Karpas-422 (cell line): ENCODE data around the gene TTLL6. TPM values are rescaled to one million over a fixed set of nuclear protein-coding genes. Genes with fewer than 3 reads are reported as not detected.

Experiments
- DNase-seq: peaks from one replicate; pipeline ENCODE4 v3.0.0-alpha.2; 2015
- H2AFZ ChIP-seq: fragments of 200-600 bp; sonication (generic); 2 replicates; pipeline ENCODE4 v1.6.1; 2014; ENCODE audit warnings: antibody characterized with exemption, low read length, mixed read lengths
- H3K27ac ChIP-seq: fragments of 200-600 bp; sonication (generic); 2 replicates; pipeline ENCODE4 v1.5.1; 2014; ENCODE audit warnings: mild to moderate bottlenecking, low read length, moderate library complexity
- H3K27me3 ChIP-seq: fragments of 200-600 bp; sonication (generic); 2 replicates; pipeline ENCODE4 v1.6.1; 2014; ENCODE audit warnings: low read length, mixed read lengths
- H3K36me3 ChIP-seq: fragments of 200-600 bp; sonication (generic); 2 replicates; pipeline ENCODE4 v1.6.1; 2014; ENCODE audit warnings: low read length, mixed read lengths; ENCODE audit not compliant: insufficient read depth
- H3K4me1 ChIP-seq: fragments of 200-600 bp; sonication (generic); 2 replicates; pipeline ENCODE4 v1.6.1; 2014; ENCODE audit warnings: mild to moderate bottlenecking, low read length, mixed read lengths
- H3K4me2 ChIP-seq: fragments of 200-600 bp; sonication (generic); 2 replicates; pipeline ENCODE4 v1.6.1; 2014; ENCODE audit warnings: low read length, low read depth, mild to moderate bottlenecking; ENCODE audit not compliant: poor library complexity, severe bottlenecking
- H3K4me3 ChIP-seq: fragments of 200-600 bp; sonication (generic); 2 replicates; pipeline ENCODE4 v1.5.1; 2014; ENCODE audit warnings: mild to moderate bottlenecking, antibody characterized with exemption, low read length, mixed read lengths
- H3K79me2 ChIP-seq: fragments of 200-600 bp; sonication (generic); 2 replicates; pipeline ENCODE4 v1.6.1; 2014; ENCODE audit warnings: mild to moderate bottlenecking, low read length, mixed read lengths
- H3K9ac ChIP-seq: fragments of 200-600 bp; sonication (generic); 2 replicates; pipeline ENCODE4 v1.6.0; 2014; ENCODE audit warnings: low read length
- H3K9me2 ChIP-seq: fragments of 200-600 bp; sonication (generic), shearing (Covaris generic); replicated peaks from 2 replicates; pipeline ENCODE4 v1.6.0; 2014; ENCODE audit warnings: mild to moderate bottlenecking, low read length, moderate library complexity; ENCODE audit not compliant: insufficient read depth
- H3K9me3 ChIP-seq: fragments of 300-700, 200-600 bp; sonication (generic); 2 replicates; pipeline ENCODE4 v1.6.1; 2014; ENCODE audit warnings: low read length, mixed read lengths
- H4K20me1 ChIP-seq: fragments of 200-600 bp; sonication (generic); 2 replicates; pipeline ENCODE4 v1.6.1; 2014; ENCODE audit warnings: mild to moderate bottlenecking, antibody characterized with exemption, low read length, low read depth; ENCODE audit not compliant: insufficient read depth
- total RNA-seq: library from RNA; depleted of rRNA; stranded (reverse); fragments of >200 nt; shearing (Covaris generic); gene quantifications from 2 replicates; pipeline ENCODE4 v1.2.3, GENCODE V29; 2014; ENCODE audit warnings: low replicate concordance

Gene TTLL6
- total RNA-seq, 1 experiment from 2014 or later: not detected

- Histone ChIP-seq H3K9ac (no peak overlapping the region), H3K27ac (no peak overlapping the region), H3K9me3 (no peaks in the 10 kb centered on the region), H3K27me3 (no peaks in the 10 kb centered on the region), H3K4me2 (no peak overlapping the region), H2AFZ (no peak overlapping the region), H4K20me1 (no peaks in the 10 kb centered on the region), H3K36me3 (no peaks in the 10 kb centered on the region), H3K79me2 (no peaks in the 10 kb centered on the region), H3K4me3 (no peak overlapping the region), H3K4me1 (no peaks in the 10 kb centered on the region), H3K9me2 (no peaks in the 10 kb centered on the region)
- DNase-seq: no peak
Observed at GRCh38 chr17:48735062-48735351, 82.0 kb downstream of the TTLL6 start.

DNA sequence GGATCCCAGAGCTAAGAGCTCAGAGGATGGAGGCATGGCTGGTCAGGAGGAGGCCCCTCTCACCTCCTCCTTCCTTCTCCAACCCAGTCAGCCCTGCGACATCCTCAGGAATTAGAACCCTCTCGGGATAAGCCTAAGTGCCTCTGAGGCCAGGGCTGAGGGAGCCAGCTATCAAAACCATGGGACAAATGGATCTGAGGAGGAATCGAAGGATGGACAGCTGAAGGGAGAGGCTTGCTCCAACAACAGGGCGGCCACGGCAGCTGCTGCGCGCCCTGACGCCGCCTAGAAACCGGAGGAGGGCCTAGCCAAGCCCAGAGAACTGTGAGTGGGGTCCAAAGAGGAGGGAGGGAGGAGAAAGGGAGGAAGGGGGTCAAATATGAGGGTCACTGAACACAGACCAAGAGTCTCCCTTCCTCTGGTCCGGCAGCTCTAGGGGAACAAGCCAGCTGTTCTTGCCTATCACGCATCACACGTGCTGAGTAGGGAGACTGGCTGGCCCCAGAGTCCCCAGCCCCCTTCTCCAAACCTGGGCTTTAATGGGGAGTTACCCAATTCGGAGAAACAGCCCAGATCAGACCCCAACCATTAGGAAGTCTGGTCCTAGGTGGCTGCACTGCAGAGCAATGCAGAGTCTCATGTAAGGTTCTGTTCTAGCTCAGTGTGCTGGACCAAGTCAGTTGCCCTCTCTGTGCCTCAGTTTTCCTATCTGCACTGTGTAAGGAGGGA lies 82.5 kb downstream of the TTLL6 start:
- H3K9me3 ChIP-seq: no peaks in the 10 kb centered on the region
- no peaks in the 10 kb centered on the region for H4K20me1 ChIP-seq
- no peak overlapping the region for H2AFZ ChIP-seq
- H3K27me3 ChIP-seq: no peaks in the 10 kb centered on the region
- no peak overlapping the region for H3K4me3 ChIP-seq
- no peak overlapping the region for H3K27ac ChIP-seq
- H3K9me2 ChIP-seq: no peaks in the 10 kb centered on the region
- no peak for DNase-seq
- no peak overlapping the region for H3K9ac ChIP-seq
- no peak overlapping the region for H3K4me2 ChIP-seq
- H3K79me2 ChIP-seq: no peaks in the 10 kb centered on the region
- no peaks in the 10 kb centered on the region for H3K4me1 ChIP-seq
- no peaks in the 10 kb centered on the region for H3K36me3 ChIP-seq

GRCh38 chr17:48733632-48734328 lies 83.2 kb downstream of the TTLL6 start:
- H3K27ac ChIP-seq: no peak overlapping the region
- no peaks in the 10 kb centered on the region for H4K20me1 ChIP-seq
- H2AFZ ChIP-seq: no peak overlapping the region
- no peaks in the 10 kb centered on the region for H3K36me3 ChIP-seq
- DNase-seq: no peak
- H3K9me3 ChIP-seq: no peaks in the 10 kb centered on the region
- no peak overlapping the region for H3K4me2 ChIP-seq
- H3K9me2 ChIP-seq: no peaks in the 10 kb centered on the region
- H3K9ac ChIP-seq: no peak overlapping the region
- H3K27me3 ChIP-seq: no peaks in the 10 kb centered on the region
- no peaks in the 10 kb centered on the region for H3K79me2 ChIP-seq
- no peaks in the 10 kb centered on the region for H3K4me1 ChIP-seq
- H3K4me3 ChIP-seq: no peak overlapping the region

DNA sequence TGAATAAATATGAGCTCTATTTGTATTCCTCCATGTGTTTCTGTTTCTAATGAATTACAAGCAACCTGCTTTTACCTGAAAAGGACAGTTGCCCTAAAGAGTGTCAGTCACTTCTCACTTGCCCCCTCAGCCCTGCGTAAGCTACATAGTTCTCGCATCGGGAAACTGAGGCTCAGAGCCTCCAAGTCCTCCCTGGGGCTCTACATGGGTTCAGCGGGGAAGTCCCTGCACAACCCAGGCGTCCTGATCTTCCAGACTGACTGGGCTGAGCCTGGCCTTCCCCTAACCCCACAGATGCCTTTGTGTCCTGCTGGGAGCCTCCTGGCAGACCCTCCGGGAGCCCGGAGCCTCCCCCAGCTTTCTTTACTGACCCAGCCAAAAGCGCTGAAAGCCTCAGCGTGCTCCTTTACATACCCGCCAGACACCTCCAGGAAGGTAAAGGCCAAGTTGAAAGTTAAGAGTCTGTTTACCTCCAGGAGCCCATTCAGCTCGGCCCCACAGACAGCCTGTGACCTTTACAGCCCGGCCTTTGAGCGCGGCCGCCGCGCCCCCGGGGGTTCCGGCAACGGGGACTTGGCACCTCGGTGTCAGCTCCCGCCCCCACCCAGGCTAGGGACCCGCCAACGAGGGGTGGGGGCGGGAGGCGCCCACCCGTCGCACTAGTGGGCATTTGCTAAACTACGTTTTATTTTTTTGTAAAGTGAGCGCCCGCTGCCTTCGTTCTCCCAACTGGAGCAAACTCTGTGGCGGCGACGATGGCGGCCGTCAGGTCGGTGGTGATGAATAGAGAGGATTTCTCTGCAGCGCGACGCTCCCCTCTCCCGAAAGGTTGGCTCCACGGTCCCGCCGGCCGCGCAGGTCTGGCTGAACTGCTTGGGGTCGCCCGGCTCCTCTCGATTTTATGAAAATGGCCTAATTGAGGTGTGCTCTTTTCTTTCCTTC lies 84.1 kb downstream of the TTLL6 start:
- no peak overlapping the region for H3K27ac ChIP-seq
- H3K4me3 ChIP-seq: no peak overlapping the region
- no peak overlapping the region for H3K9ac ChIP-seq
- H3K4me1 ChIP-seq: no peaks in the 10 kb centered on the region
- no peaks in the 10 kb centered on the region for H3K79me2 ChIP-seq
- H3K4me2 ChIP-seq: no peak overlapping the region
- DNase-seq: no peak
- no peaks in the 10 kb centered on the region for H4K20me1 ChIP-seq
- no peaks in the 10 kb centered on the region for H3K27me3 ChIP-seq
- H3K9me2 ChIP-seq: no peaks in the 10 kb centered on the region
- no peaks in the 10 kb centered on the region for H3K36me3 ChIP-seq
- H2AFZ ChIP-seq: no peak overlapping the region
- H3K9me3 ChIP-seq: no peaks in the 10 kb centered on the region

- no peaks in the 10 kb centered on the region for H3K9me3 ChIP-seq
- H3K9ac ChIP-seq: no peak overlapping the region
- H2AFZ ChIP-seq: no peak overlapping the region
- no peaks in the 10 kb centered on the region for H3K4me1 ChIP-seq
- no peaks in the 10 kb centered on the region for H3K79me2 ChIP-seq
- no peaks in the 10 kb centered on the region for H3K9me2 ChIP-seq
- no peaks in the 10 kb centered on the region for H3K27me3 ChIP-seq
- H4K20me1 ChIP-seq: no peaks in the 10 kb centered on the region
- no peak overlapping the region for H3K4me3 ChIP-seq
- no peak overlapping the region for H3K27ac ChIP-seq
- no peak for DNase-seq
- H3K4me2 ChIP-seq: no peak overlapping the region
- H3K36me3 ChIP-seq: no peaks in the 10 kb centered on the region
Observed at GRCh38 chr17:48731355-48731754, 85.7 kb downstream of the TTLL6 start.

- Histone ChIP-seq H4K20me1 (no peaks in the 10 kb centered on the region), H3K9me2 (no peaks in the 10 kb centered on the region), H3K4me1 (no peaks in the 10 kb centered on the region), H3K4me2 (no peak overlapping the region), H3K9ac (no peak overlapping the region), H3K27me3 (no peaks in the 10 kb centered on the region), H3K79me2 (no peaks in the 10 kb centered on the region), H3K36me3 (no peaks in the 10 kb centered on the region), H3K9me3 (no peaks in the 10 kb centered on the region), H3K27ac (no peak overlapping the region), H2AFZ (no peak overlapping the region), H3K4me3 (no peak overlapping the region)
- DNase-seq: no peak
Observed at GRCh38 chr17:48730240-48730550, 86.8 kb downstream of the TTLL6 start.

- Histone ChIP-seq H3K9ac (no peak overlapping the region), H3K9me2 (no peaks in the 10 kb centered on the region), H3K4me2 (no peak overlapping the region), H3K4me1 (no peaks in the 10 kb centered on the region), H3K9me3 (no peaks in the 10 kb centered on the region), H2AFZ (no peak overlapping the region), H3K79me2 (no peaks in the 10 kb centered on the region), H3K27me3 (no peaks in the 10 kb centered on the region), H3K36me3 (no peaks in the 10 kb centered on the region), H3K4me3 (no peak overlapping the region), H3K27ac (no peak overlapping the region), H4K20me1 (no peaks in the 10 kb centered on the region)
- DNase-seq: no peak
Observed at GRCh38 chr17:48729335-48730239, 87.4 kb downstream of the TTLL6 start.
